ENCODE results near the gene KANSL2.

DNA sequence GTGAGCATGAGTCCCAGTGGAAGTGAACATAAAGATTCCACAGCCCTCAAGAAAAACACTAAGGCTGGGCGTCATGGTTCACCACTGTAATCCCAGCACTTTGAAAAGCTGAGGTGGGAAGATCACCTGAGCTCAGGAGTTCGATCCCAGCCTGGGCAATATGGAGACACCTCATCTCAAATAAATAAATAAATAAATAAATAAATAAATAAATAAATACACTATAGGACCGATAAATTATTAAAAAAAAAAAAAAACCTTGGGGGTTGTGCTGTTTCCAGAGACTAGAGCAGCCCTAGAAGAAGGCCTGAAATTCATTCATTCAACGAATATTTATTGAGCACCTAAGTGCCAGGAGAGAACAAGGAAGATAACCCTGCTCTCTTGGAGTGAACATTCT is 1.5 kb upstream of the KANSL2 start:
- TF ChIP-seq, protein P1, sequence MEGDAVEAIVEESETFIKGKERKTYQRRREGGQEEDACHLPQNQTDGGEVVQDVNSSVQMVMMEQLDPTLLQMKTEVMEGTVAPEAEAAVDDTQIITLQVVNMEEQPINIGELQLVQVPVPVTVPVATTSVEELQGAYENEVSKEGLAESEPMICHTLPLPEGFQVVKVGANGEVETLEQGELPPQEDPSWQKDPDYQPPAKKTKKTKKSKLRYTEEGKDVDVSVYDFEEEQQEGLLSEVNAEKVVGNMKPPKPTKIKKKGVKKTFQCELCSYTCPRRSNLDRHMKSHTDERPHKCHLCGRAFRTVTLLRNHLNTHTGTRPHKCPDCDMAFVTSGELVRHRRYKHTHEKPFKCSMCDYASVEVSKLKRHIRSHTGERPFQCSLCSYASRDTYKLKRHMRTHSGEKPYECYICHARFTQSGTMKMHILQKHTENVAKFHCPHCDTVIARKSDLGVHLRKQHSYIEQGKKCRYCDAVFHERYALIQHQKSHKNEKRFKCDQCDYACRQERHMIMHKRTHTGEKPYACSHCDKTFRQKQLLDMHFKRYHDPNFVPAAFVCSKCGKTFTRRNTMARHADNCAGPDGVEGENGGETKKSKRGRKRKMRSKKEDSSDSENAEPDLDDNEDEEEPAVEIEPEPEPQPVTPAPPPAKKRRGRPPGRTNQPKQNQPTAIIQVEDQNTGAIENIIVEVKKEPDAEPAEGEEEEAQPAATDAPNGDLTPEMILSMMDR (IDR thresholded peaks at IDR 0.05 in 2 of 3, conservative IDR thresholded peaks at IDR 0.05 in 1 of 3; ENCODE audit: borderline replicate concordance in 1 of 3, insufficient read depth in 1 of 3, low read depth in 2 of 3, low read length in 2 of 3): no peak
- TF ChIP-seq JUND (IDR thresholded peaks at IDR 0.05) (no peak), POLR2AphosphoS5 (IDR thresholded peaks at IDR 0.05; ENCODE audit: low read depth, low read length) (no peak), RAD21 (IDR thresholded peaks at IDR 0.05; ENCODE audit: low read depth) (no peak), POLR2A (IDR thresholded peaks at IDR 0.05; ENCODE audit: borderline replicate concordance, extremely low read depth, insufficient read depth, insufficient read length) (no peak), SP1 (IDR thresholded peaks at IDR 0.05; ENCODE audit: low read depth) (no peak), FOSL1 (IDR thresholded peaks at IDR 0.05; ENCODE audit: low read depth) (no peak), EZH2phosphoT487 (IDR thresholded peaks at IDR 0.05; ENCODE audit: borderline replicate concordance) (no peak)
- TF ChIP-seq, protein P2, sequence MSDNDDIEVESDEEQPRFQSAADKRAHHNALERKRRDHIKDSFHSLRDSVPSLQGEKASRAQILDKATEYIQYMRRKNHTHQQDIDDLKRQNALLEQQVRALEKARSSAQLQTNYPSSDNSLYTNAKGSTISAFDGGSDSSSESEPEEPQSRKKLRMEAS (IDR thresholded peaks at IDR 0.05): no peak

Data from HCT116 (cell line).